C4-2B (cell line): ENCODE results near the gene TMEM89.

Experiments
- ZFX ChIP-seq: fragments of 450-650 bp; IDR thresholded peaks from 2 replicates; pipeline ENCODE4 v1.6.1; 2017
- TF ChIP-seq, protein P1 (sequence below): fragments of 450-650 bp; conservative IDR thresholded peaks from 2 replicates; pipeline ENCODE4 v1.5.1; 2017; ENCODE audit warnings: mild to moderate bottlenecking

DNA sequence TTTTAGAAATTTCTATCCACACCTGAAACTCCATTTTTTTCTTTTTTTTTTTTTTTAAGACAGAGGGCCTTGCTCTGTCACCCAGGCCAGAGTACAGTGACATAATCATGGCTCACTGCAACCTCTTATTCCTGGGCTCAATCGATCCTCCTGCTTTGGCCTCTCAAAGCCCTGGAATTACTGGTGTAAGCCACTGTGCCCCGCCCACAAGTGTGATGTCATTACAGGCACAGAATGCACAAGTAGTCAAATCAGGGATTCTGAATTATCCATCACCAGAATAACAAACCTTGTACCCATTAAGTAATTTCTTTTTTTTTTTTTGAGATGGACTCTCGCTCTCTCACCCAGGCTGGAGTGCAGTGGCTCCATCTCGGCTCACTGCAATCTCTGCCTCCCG, 14.1 kb downstream of the TMEM89 start:
- TF ChIP-seq, protein P1, sequence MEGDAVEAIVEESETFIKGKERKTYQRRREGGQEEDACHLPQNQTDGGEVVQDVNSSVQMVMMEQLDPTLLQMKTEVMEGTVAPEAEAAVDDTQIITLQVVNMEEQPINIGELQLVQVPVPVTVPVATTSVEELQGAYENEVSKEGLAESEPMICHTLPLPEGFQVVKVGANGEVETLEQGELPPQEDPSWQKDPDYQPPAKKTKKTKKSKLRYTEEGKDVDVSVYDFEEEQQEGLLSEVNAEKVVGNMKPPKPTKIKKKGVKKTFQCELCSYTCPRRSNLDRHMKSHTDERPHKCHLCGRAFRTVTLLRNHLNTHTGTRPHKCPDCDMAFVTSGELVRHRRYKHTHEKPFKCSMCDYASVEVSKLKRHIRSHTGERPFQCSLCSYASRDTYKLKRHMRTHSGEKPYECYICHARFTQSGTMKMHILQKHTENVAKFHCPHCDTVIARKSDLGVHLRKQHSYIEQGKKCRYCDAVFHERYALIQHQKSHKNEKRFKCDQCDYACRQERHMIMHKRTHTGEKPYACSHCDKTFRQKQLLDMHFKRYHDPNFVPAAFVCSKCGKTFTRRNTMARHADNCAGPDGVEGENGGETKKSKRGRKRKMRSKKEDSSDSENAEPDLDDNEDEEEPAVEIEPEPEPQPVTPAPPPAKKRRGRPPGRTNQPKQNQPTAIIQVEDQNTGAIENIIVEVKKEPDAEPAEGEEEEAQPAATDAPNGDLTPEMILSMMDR: no peak
- TF ChIP-seq ZFX: no peak
